Activated T-helper 1 cell treated with anti-CD3 and anti-CD28 coated beads, Interleukin-12 subunit alpha, Interleukin-12 subunit beta, Interleukin-2, Interleukin-4 antibody, amounts not matched to agents 30 ng/mL and 10 ng/mL and 1 ng/mL, durations not matched to agents 14 hours and 24 hours and 36 hours (primary cell): Measurements from ENCODE around the gene TBC1D1. TPM values are rescaled to one million over a fixed set of nuclear protein-coding genes. Genes with fewer than 3 reads are reported as not detected.

ENCODE experiments used
- DNase-seq: peaks from one replicate; pipeline ENCODE4 v3.0.0; 2021; ENCODE audit warnings: low spot score
- H3K27ac Mint-ChIP-seq: one replicate; pipeline ENCODE4 v1.8.0; 2021; ENCODE audit warnings: mild to moderate bottlenecking, mixed read lengths
- H3K27me3 Mint-ChIP-seq: one replicate; pipeline ENCODE4 v1.8.0; 2022; ENCODE audit warnings: mild to moderate bottlenecking, moderate library complexity, mixed read lengths; ENCODE audit not compliant: insufficient read depth
- H3K36me3 Mint-ChIP-seq: one replicate; pipeline ENCODE4 v1.8.0; 2021; ENCODE audit warnings: low read depth, mixed read lengths
- H3K4me1 Mint-ChIP-seq: one replicate; pipeline ENCODE4 v1.8.0; 2021; ENCODE audit warnings: low read depth, mixed read lengths
- H3K4me3 Mint-ChIP-seq: one replicate; pipeline ENCODE4 v1.8.0; 2021; ENCODE audit warnings: mild to moderate bottlenecking, moderate library complexity, mixed read lengths
- H3K9me3 Mint-ChIP-seq: one replicate; pipeline ENCODE4 v1.8.0; 2021; ENCODE audit warnings: mixed read lengths
- intact Hi-C: fragments of 100-400 bp; cut with micrococcal nuclease; formaldehyde crosslinking; loops from one replicate; pipeline ENCODE4 v1.15.1; 2024
- total RNA-seq: library from RNA; stranded (reverse); gene quantifications from 2 replicates; pipeline ENCODE4 v1.2.3, GENCODE V29; 2022

Gene TBC1D1
- total RNA-seq, 1 donor from 2014 or later: 52.6 TPM

DNA sequence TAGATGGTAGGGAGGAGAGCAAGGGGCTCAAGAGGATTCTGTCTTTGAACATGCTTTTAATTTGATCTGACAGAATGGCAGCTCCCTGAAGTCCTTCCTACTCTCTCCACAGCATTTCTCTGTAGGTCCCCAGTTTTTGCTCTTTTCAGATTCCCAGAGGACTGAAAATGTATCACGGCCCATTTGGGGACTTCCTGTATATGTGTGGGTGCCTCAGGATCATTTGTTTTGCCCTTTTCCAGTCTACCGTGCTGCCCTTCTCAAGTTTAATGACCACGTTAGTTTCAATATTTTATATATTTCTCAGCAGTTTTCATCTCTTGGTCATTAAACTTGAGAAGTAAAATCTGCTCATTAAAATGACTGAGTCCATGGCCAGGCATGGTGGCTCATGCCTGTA is 2.3 kb downstream of the TBC1D1 start:
- intact Hi-C loops: loop anchor here (2.0 to 5.0 kb wide), 6 partner anchors 269 to 1564 kb away; partner anchors contain the start of genes LIAS, RPL9 and TLR6
- Mint-ChIP-seq H3K27me3 (peaks cover 18% of the 10 kb centered on the region), H3K4me1 (peaks cover 55% of the 10 kb centered on the region), H3K4me3 (peak overlapping the region; percentile 93), H3K9me3 (no peaks in the 10 kb centered on the region), H3K27ac (peak overlapping the region; percentile 95), H3K36me3 (no peaks in the 10 kb centered on the region)
- DNase-seq: no peak

DNA sequence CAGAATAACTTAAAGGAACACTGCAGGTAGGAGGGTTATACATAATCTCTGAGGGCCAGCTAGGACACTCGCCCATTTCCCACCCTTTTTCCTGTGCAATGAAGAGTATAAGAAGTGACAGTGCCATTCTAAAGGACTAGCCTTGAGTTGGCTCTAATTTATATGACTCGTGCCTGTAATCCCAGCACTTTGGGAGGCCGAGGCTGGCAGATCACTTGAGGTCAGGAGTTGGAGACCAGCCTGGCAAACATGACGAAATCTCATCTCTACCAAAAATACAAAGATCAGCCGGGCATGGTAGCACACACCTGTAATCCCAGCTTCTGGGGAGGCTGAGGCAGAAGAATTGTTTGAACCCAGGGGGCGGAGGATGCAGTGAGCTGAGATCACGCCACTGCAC is 4.4 kb downstream of the TBC1D1 start:
- Mint-ChIP-seq H3K27ac (no peak overlapping the region), H3K9me3 (no peaks in the 10 kb centered on the region), H3K4me1 (peaks cover 53% of the 10 kb centered on the region)

GRCh38 chr4:37896206-37896860 is 5.4 kb downstream of the TBC1D1 start:
- Mint-ChIP-seq H3K4me1 (peaks cover 53% of the 10 kb centered on the region), H3K9me3 (no peaks in the 10 kb centered on the region), H3K4me3 (no peak overlapping the region), H3K27ac (no peak overlapping the region), H3K36me3 (peaks cover 5% of the 10 kb centered on the region), H3K27me3 (peaks cover 3% of the 10 kb centered on the region)
- no peak for DNase-seq
- intact Hi-C loops: no loop called here

More for the DNA sequence above, 4.4 kb downstream of the TBC1D1 start:
- intact Hi-C loops: no loop called here
- no peak for DNase-seq
- Mint-ChIP-seq H3K4me3 (no peak overlapping the region), H3K36me3 (peaks cover 3% of the 10 kb centered on the region), H3K27me3 (peaks cover 3% of the 10 kb centered on the region)

- Mint-ChIP-seq H3K36me3 (peaks cover 20% of the 10 kb centered on the region), H3K4me3 (no peak overlapping the region), H3K27ac (no peak overlapping the region), H3K4me1 (peaks cover 20% of the 10 kb centered on the region), H3K27me3 (no peaks in the 10 kb centered on the region), H3K9me3 (no peaks in the 10 kb centered on the region)
- no peak for DNase-seq
- intact Hi-C loops: no loop called here
Observed at GRCh38 chr4:37902212-37902611, 11.3 kb downstream of the TBC1D1 start.

DNA sequence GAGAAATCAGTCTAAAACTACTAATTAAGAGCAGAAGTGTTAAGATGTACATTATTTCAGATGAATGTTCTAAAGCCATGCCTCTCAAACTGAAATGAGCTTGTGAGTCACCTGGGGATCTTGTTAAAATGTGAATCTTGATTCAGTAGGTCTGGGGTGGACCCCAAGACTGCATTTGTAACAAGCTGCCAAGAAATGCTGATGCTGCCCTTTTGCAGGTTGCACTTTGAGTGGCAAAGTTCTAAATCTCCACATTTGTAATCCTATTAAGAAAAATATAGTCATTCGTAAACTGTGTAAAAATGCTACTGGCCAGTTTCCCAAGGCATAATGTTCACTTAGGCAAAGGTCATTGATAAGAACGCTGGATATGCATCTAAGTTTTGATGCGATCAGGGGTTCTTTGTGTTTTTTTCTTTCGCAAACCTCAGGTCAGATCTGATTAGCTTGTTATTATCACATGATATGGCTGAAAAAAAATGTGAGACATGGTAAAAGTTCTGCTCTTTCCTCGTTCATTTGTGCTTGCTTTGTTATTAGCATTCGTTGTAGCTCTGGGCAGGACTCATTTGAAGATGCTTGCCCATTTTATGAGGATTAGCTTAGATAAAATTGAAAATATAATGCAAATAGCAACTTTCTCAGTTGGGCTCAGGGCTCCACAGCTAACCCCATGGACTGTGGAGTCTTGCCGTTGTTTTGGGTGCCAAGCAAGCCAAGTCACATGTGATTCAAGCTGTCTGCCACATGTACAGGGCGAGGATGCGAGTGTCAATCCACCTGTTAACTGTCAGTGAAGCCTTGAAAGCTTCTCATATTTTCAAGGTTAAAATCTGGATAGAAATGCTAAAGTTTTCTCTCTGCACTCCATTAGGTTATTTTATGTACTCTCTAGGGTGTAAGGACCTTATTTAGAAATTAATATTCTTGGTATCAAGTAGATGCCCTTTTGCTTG is 12.1 kb downstream of the TBC1D1 start:
- H3K36me3 Mint-ChIP-seq: peaks cover 22% of the 10 kb centered on the region
- H3K4me1 Mint-ChIP-seq: peaks cover 15% of the 10 kb centered on the region
- no peak overlapping the region for H3K4me3 Mint-ChIP-seq
- no peaks in the 10 kb centered on the region for H3K27me3 Mint-ChIP-seq
- H3K27ac Mint-ChIP-seq: no peak overlapping the region
- intact Hi-C loops: no loop called here
- no peaks in the 10 kb centered on the region for H3K9me3 Mint-ChIP-seq
- DNase-seq: no peak

GRCh38 chr4:37903901-37904300 is 13.0 kb downstream of the TBC1D1 start:
- intact Hi-C loops: no loop called here
- Mint-ChIP-seq H3K36me3 (peaks cover 22% of the 10 kb centered on the region), H3K27me3 (no peaks in the 10 kb centered on the region), H3K27ac (no peak overlapping the region), H3K4me3 (no peak overlapping the region), H3K4me1 (peaks cover 12% of the 10 kb centered on the region), H3K9me3 (no peaks in the 10 kb centered on the region)
- DNase-seq: no peak

DNA sequence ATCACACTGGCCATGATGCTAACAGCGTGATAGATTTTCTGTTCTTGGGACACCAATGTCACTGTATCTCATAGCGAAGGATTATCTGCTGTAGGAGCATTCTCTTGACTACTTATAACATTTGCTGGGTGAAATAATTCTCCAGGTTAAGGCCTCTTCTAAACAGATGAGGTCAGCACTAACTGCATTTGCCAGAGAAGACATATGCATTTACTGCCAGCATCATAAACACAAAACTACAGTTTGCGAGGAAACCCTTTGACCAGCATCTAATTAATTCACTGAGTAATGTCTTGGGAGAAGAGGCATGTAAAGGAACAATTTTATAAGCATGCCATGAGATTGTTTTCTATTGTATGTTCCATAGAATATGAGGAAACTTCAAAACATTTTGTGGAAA is 13.9 kb downstream of the TBC1D1 start:
- no peaks in the 10 kb centered on the region for H3K27me3 Mint-ChIP-seq
- intact Hi-C loops: no loop called here
- peaks cover 19% of the 10 kb centered on the region for H3K36me3 Mint-ChIP-seq
- no peak overlapping the region for H3K27ac Mint-ChIP-seq
- no peaks in the 10 kb centered on the region for H3K9me3 Mint-ChIP-seq
- H3K4me1 Mint-ChIP-seq: peaks cover 5% of the 10 kb centered on the region
- H3K4me3 Mint-ChIP-seq: no peak overlapping the region
- no peak for DNase-seq

- Mint-ChIP-seq H3K4me3 (no peak overlapping the region), H3K27me3 (no peaks in the 10 kb centered on the region), H3K4me1 (peaks cover 5% of the 10 kb centered on the region), H3K36me3 (peaks cover 17% of the 10 kb centered on the region), H3K27ac (no peak overlapping the region), H3K9me3 (no peaks in the 10 kb centered on the region)
- intact Hi-C loops: no loop called here
- DNase-seq: no peak
Observed at GRCh38 chr4:37905533-37906169, 14.8 kb downstream of the TBC1D1 start.

- Mint-ChIP-seq H3K36me3 (peaks cover 7% of the 10 kb centered on the region), H3K9me3 (no peaks in the 10 kb centered on the region), H3K4me3 (no peak overlapping the region), H3K4me1 (peaks cover 2% of the 10 kb centered on the region), H3K27me3 (no peaks in the 10 kb centered on the region), H3K27ac (no peak overlapping the region)
- no peak for DNase-seq
- intact Hi-C loops: no loop called here
Observed at GRCh38 chr4:37908488-37909331, 17.8 kb downstream of the TBC1D1 start.

DNA sequence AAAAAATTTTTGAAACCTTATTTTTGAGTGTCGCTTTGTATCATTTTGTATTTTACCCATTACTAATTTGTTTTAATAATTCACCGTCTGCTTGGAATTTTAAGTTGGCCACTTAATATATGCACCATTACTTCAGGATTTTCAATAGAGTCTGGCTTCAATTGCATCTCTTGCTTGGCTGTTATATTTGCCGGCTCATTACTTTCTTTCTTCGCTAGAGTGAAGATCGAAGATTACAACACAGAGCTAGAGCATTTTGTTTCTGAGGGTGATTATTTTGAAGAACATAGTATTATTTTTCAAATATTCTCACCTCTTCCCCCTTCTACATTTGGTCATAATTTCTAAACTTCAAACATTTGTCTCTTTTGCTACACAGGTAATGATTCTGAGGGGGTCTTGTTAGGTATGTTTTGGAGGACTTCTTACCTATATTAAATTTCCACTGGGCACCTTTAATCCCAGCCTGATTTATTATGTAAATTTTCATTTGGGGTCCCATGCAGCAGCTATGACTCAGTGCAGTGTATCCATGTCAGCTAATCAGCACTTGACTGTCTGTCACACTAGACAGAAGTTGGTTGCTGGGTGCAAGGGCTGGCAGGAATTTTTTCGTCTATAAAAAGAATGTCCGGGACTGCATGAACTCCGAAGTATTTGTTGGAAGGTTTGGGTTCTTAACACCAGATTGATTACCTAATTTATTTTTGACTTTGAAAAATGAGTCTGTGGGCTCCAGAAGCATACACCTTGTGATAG is 18.6 kb downstream of the TBC1D1 start:
- H3K4me1 Mint-ChIP-seq: no peaks in the 10 kb centered on the region
- H3K27ac Mint-ChIP-seq: no peak overlapping the region
- intact Hi-C loops: no loop called here
- no peak overlapping the region for H3K4me3 Mint-ChIP-seq
- DNase-seq: no peak
- no peaks in the 10 kb centered on the region for H3K9me3 Mint-ChIP-seq
- H3K27me3 Mint-ChIP-seq: no peaks in the 10 kb centered on the region
- peaks cover 7% of the 10 kb centered on the region for H3K36me3 Mint-ChIP-seq

DNA sequence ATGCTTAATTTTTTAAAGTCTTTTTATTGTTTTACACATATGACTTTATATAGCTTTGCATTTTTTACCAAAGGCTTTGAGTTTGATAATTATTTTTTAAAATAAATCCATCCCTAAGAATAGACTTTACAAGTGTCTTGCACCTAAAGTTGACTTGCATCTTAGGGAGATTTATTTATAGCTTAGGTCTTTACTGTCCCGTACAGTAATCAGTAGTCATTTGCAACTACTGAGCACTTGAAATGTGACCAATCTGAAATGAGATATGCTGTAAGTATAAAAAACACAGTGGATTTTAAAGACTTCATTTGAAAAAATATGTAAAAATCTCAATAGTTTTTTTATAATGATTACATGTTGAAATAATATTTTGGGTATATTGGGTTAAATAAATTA is 19.2 kb downstream of the TBC1D1 start:
- Mint-ChIP-seq H3K36me3 (peaks cover 7% of the 10 kb centered on the region), H3K27me3 (no peaks in the 10 kb centered on the region), H3K4me3 (no peak overlapping the region), H3K27ac (no peak overlapping the region), H3K9me3 (no peaks in the 10 kb centered on the region), H3K4me1 (no peaks in the 10 kb centered on the region)
- intact Hi-C loops: no loop called here
- DNase-seq: no peak

- no peak for DNase-seq
- no peak overlapping the region for H3K4me3 Mint-ChIP-seq
- no peaks in the 10 kb centered on the region for H3K9me3 Mint-ChIP-seq
- H3K27me3 Mint-ChIP-seq: no peaks in the 10 kb centered on the region
- H3K27ac Mint-ChIP-seq: no peak overlapping the region
- intact Hi-C loops: no loop called here
- H3K4me1 Mint-ChIP-seq: no peaks in the 10 kb centered on the region
- peaks cover 3% of the 10 kb centered on the region for H3K36me3 Mint-ChIP-seq
Observed at GRCh38 chr4:37914539-37914938, 23.7 kb downstream of the TBC1D1 start.
